HFFc6 (cell line): ENCODE results near the gene EIF1AD. TPM values are rescaled to one million over a fixed set of nuclear protein-coding genes. Genes with fewer than 3 reads are reported as not detected.

Experiments
- DNase-seq: peaks from one replicate; pipeline ENCODE4 v3.0.0-alpha.2; 2018
- H3K27ac Mint-ChIP-seq: 2 replicates; pipeline ENCODE4 v1.8.0; 2020; ENCODE audit warnings: mild to moderate bottlenecking, mixed read lengths
- H3K27me3 Mint-ChIP-seq: 2 replicates; pipeline ENCODE4 v1.8.0; 2021; ENCODE audit warnings: mild to moderate bottlenecking, moderate library complexity, mixed read lengths; ENCODE audit not compliant: insufficient read depth
- H3K36me3 Mint-ChIP-seq: 2 replicates; pipeline ENCODE4 v1.8.0; 2021; ENCODE audit warnings: low read depth, mixed read lengths
- H3K4me1 Mint-ChIP-seq: 2 replicates; pipeline ENCODE4 v1.8.0; 2020; ENCODE audit warnings: low read depth, mixed read lengths
- H3K4me3 Mint-ChIP-seq: 2 replicates; pipeline ENCODE4 v1.8.0; 2020; ENCODE audit warnings: mild to moderate bottlenecking, moderate library complexity, mixed read lengths
- H3K9me3 Mint-ChIP-seq: 2 replicates; pipeline ENCODE4 v1.8.0; 2020; ENCODE audit warnings: mild to moderate bottlenecking, mixed read lengths
- CTCF ChIP-seq: fragments of 200-600 bp; sonication (generic); IDR thresholded peaks from 2 replicates; pipeline ENCODE4 v1.5.0; 2021; ENCODE audit warnings: antibody characterized with exemption, mild to moderate bottlenecking
- total RNA-seq, 6 experiments: library from RNA; stranded (reverse); fragmentation: NEBNext Ultra II Directional; extraction: Animal tissue kit (Norgen Biotek cat#: 25700); gene quantifications; 2 replicates in 1 of 6; 3 replicates in 5 of 6; pipeline ENCODE4 v1.2.3, GENCODE V29; 2021

Gene EIF1AD
- total RNA-seq, 6 experiments from 2014 or later: 28.6 to 36.8 (median 31.7) TPM

GRCh38 chr11:66014804-66015453 is 13.0 kb upstream of the EIF1AD start:
- no peak for TF ChIP-seq CTCF

GRCh38 chr11:66013762-66014100 is 11.8 kb upstream of the EIF1AD start:
- H3K27me3 Mint-ChIP-seq: no peaks in the 10 kb centered on the region
- peaks cover 39% of the 10 kb centered on the region for H3K4me1 Mint-ChIP-seq
- H3K9me3 Mint-ChIP-seq: no peaks in the 10 kb centered on the region
- no peak for DNase-seq
- no peaks in the 10 kb centered on the region for H3K36me3 Mint-ChIP-seq
- H3K4me3 Mint-ChIP-seq: no peak overlapping the region
- H3K27ac Mint-ChIP-seq: no peak overlapping the region
- no peak for TF ChIP-seq CTCF

More at GRCh38 chr11:66014804-66015453, 13.0 kb upstream of the EIF1AD start:
- H3K27me3 Mint-ChIP-seq: no peaks in the 10 kb centered on the region; the same call in 1 of the 2 replicates
- no peaks in the 10 kb centered on the region for H3K36me3 Mint-ChIP-seq
- no peaks in the 10 kb centered on the region for H3K9me3 Mint-ChIP-seq
- DNase-seq: no peak
- H3K4me3 Mint-ChIP-seq: no peak overlapping the region; the same call in 1 of the 2 replicates
- peaks cover 39% of the 10 kb centered on the region for H3K4me1 Mint-ChIP-seq
- peak overlapping the region; percentile 74 for H3K27ac Mint-ChIP-seq

DNA sequence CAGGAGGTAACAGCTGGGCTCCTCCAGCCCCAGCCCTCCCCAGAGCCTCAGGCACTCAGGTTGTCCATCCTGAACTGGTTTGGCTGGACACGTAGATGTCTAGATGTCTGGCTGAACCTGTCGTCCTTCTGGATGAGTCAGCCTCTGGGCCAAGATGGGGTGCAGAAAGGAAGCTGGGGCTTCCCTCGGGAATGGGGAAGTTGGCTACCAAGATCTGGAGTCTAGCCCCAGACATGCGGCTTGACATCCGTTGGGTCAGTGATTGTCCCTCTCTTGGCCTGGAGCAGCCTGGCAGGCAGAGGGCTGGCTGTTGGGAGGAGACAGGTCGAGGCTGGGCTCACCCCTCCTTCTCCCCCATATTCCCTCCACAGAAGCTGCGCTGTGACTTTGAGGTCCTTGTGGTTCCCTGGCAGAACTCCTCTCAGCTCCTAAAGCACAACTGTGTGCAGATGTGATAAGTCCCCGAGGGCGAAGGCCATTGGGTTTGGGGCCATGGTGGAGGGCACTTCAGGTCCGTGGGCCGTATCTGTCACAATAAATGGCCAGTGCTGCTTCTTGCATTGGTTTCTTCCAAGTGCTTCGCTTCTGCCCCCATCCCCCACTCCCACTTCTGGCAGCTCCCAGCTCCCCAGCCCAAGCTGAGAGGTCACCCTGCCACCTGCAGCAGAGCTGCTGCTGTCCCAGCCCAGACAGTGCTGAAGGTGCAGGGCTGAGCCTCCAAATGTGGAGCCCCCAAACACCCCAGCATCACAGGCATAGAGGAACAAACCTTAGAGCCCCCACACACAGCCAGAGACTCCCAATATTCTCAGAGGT is 11.2 kb upstream of the EIF1AD start:
- Mint-ChIP-seq H3K36me3 (no peaks in the 10 kb centered on the region), H3K9me3 (no peaks in the 10 kb centered on the region), H3K4me1 (peaks cover 39% of the 10 kb centered on the region), H3K27me3 (no peaks in the 10 kb centered on the region; the same call in 1 of the 2 replicates), H3K4me3 (no peak overlapping the region), H3K27ac (no peak overlapping the region)
- TF ChIP-seq CTCF: no peak
- DNase-seq: peak; percentile 28

GRCh38 chr11:66012371-66012945 is 10.5 kb upstream of the EIF1AD start:
- Mint-ChIP-seq H3K27me3 (no peaks in the 10 kb centered on the region; the same call in 1 of the 2 replicates), H3K27ac (no peak overlapping the region), H3K9me3 (no peaks in the 10 kb centered on the region), H3K4me1 (peaks cover 39% of the 10 kb centered on the region), H3K36me3 (no peaks in the 10 kb centered on the region), H3K4me3 (no peak overlapping the region)
- TF ChIP-seq CTCF: no peak
- DNase-seq: no peak

DNA sequence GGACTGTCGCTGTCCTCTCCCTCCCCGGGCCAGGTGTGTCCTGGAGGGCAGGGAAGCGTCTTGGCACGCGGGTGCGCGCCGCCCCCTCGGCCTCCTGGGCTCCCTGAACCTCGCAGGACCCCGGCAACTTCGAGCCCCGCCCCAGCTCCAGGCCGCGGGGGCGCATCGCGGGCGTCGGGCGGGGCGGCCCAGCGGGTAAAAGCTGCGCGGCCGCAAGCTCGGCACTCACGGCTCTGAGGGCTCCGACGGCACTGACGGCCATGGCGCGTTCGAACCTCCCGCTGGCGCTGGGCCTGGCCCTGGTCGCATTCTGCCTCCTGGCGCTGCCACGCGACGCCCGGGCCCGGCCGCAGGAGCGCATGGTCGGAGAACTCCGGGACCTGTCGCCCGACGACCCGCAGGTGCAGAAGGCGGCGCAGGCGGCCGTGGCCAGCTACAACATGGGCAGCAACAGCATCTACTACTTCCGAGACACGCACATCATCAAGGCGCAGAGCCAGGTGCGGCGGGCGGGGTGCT is 9.9 kb upstream of the EIF1AD start, which contains the start of gene CST6:
CST6 (plus strand) TSS at position 224 of the 519 bp plus-strand sequence; CDS start at position 261, 37 bp downstream.
- Mint-ChIP-seq H3K36me3 (no peaks in the 10 kb centered on the region), H3K27me3 (no peaks in the 10 kb centered on the region; the same call in 1 of the 2 replicates), H3K27ac (no peak within 1 kb of the TSS), H3K9me3 (no peaks in the 10 kb centered on the region), H3K4me3 (no peak within 1 kb of the TSS; the same call in 1 of the 2 replicates), H3K4me1 (peaks cover 39% of the 10 kb centered on the region)
- TF ChIP-seq CTCF: no peak
- no peak for DNase-seq
